ENCODE measurements around the gene PWP2.
"Not testable (repeated sequence)": the region's sequence is repeated elsewhere in the genome, so short reads cannot be mapped to it uniquely, and the experiment has no call there.

The PWP2 gene

GRCh38 chr21:44163167-44163653 is 56.0 kb downstream of the PWP2 start:
- H3K9ac ChIP-seq (ENCODE audit: insufficient read length, low read depth); H3K27me3 ChIP-seq (ENCODE audit: insufficient read depth, insufficient read length); DNase-seq (ENCODE audit: low read depth, low spot score); H3K36me3 ChIP-seq (ENCODE audit: insufficient read depth, insufficient read length, low read length); H3K4me3 ChIP-seq (ENCODE audit: insufficient read length, low read depth); H3K4me1 ChIP-seq (ENCODE audit: insufficient read depth, insufficient read length); H3K9me3 ChIP-seq (ENCODE audit: insufficient read depth, low read length): not testable (repeated sequence)

- H3K4me1 ChIP-seq (ENCODE audit: insufficient read depth, insufficient read length); H3K27me3 ChIP-seq (ENCODE audit: insufficient read depth, insufficient read length); H3K9me3 ChIP-seq (ENCODE audit: insufficient read depth, low read length); DNase-seq (ENCODE audit: low read depth, low spot score); H3K36me3 ChIP-seq (ENCODE audit: insufficient read depth, insufficient read length, low read length); H3K9ac ChIP-seq (ENCODE audit: insufficient read length, low read depth); H3K4me3 ChIP-seq (ENCODE audit: insufficient read length, low read depth): not testable (repeated sequence)
Observed at GRCh38 chr21:44165933-44166332, 58.7 kb downstream of the PWP2 start.

GRCh38 chr21:44167527-44167926 is 60.3 kb downstream of the PWP2 start:
- H3K4me3 ChIP-seq (ENCODE audit: insufficient read length, low read depth); H3K9ac ChIP-seq (ENCODE audit: insufficient read length, low read depth); H3K4me1 ChIP-seq (ENCODE audit: insufficient read depth, insufficient read length): not testable (repeated sequence)

GRCh38 chr21:44170326-44170725 is 63.1 kb downstream of the PWP2 start:
- H3K4me3 ChIP-seq (ENCODE audit: insufficient read length, low read depth); H3K9me3 ChIP-seq (ENCODE audit: insufficient read depth, low read length); H3K36me3 ChIP-seq (ENCODE audit: insufficient read depth, insufficient read length, low read length): not testable (repeated sequence)

More at GRCh38 chr21:44167527-44167926, 60.3 kb downstream of the PWP2 start:
- DNase-seq (ENCODE audit: low read depth, low spot score); H3K36me3 ChIP-seq (ENCODE audit: insufficient read depth, insufficient read length, low read length); H3K27me3 ChIP-seq (ENCODE audit: insufficient read depth, insufficient read length); H3K9me3 ChIP-seq (ENCODE audit: insufficient read depth, low read length): not testable (repeated sequence)

GRCh38 chr21:44170863-44171262 is 63.7 kb downstream of the PWP2 start:
- H3K4me3 ChIP-seq (ENCODE audit: insufficient read length, low read depth); H3K36me3 ChIP-seq (ENCODE audit: insufficient read depth, insufficient read length, low read length); H3K9ac ChIP-seq (ENCODE audit: insufficient read length, low read depth); DNase-seq (ENCODE audit: low read depth, low spot score); H3K4me1 ChIP-seq (ENCODE audit: insufficient read depth, insufficient read length); H3K9me3 ChIP-seq (ENCODE audit: insufficient read depth, low read length); H3K27me3 ChIP-seq (ENCODE audit: insufficient read depth, insufficient read length): not testable (repeated sequence)

More at GRCh38 chr21:44170326-44170725, 63.1 kb downstream of the PWP2 start:
- not testable (repeated sequence) for H3K9ac ChIP-seq (ENCODE audit: insufficient read length, low read depth); H3K4me1 ChIP-seq (ENCODE audit: insufficient read depth, insufficient read length); DNase-seq (ENCODE audit: low read depth, low spot score); H3K27me3 ChIP-seq (ENCODE audit: insufficient read depth, insufficient read length)

GRCh38 chr21:44171962-44172572 is 64.9 kb downstream of the PWP2 start:
- not testable (repeated sequence) for DNase-seq (ENCODE audit: low read depth, low spot score); H3K9ac ChIP-seq (ENCODE audit: insufficient read length, low read depth); H3K4me1 ChIP-seq (ENCODE audit: insufficient read depth, insufficient read length); H3K36me3 ChIP-seq (ENCODE audit: insufficient read depth, insufficient read length, low read length); H3K9me3 ChIP-seq (ENCODE audit: insufficient read depth, low read length); H3K4me3 ChIP-seq (ENCODE audit: insufficient read length, low read depth); H3K27me3 ChIP-seq (ENCODE audit: insufficient read depth, insufficient read length)

- not testable (repeated sequence) for H3K36me3 ChIP-seq (ENCODE audit: insufficient read depth, insufficient read length, low read length); H3K27me3 ChIP-seq (ENCODE audit: insufficient read depth, insufficient read length); H3K9me3 ChIP-seq (ENCODE audit: insufficient read depth, low read length); H3K9ac ChIP-seq (ENCODE audit: insufficient read length, low read depth); H3K4me3 ChIP-seq (ENCODE audit: insufficient read length, low read depth); H3K4me1 ChIP-seq (ENCODE audit: insufficient read depth, insufficient read length); DNase-seq (ENCODE audit: low read depth, low spot score)
Observed at GRCh38 chr21:44172741-44173140, 65.5 kb downstream of the PWP2 start.

GRCh38 chr21:44175189-44175588 is 68.0 kb downstream of the PWP2 start:
- H3K36me3 ChIP-seq (ENCODE audit: insufficient read depth, insufficient read length, low read length); H3K9ac ChIP-seq (ENCODE audit: insufficient read length, low read depth); H3K4me1 ChIP-seq (ENCODE audit: insufficient read depth, insufficient read length); H3K4me3 ChIP-seq (ENCODE audit: insufficient read length, low read depth); H3K9me3 ChIP-seq (ENCODE audit: insufficient read depth, low read length); H3K27me3 ChIP-seq (ENCODE audit: insufficient read depth, insufficient read length); DNase-seq (ENCODE audit: low read depth, low spot score): not testable (repeated sequence)

- H3K4me3 ChIP-seq (ENCODE audit: insufficient read length, low read depth); H3K9me3 ChIP-seq (ENCODE audit: insufficient read depth, low read length); H3K27me3 ChIP-seq (ENCODE audit: insufficient read depth, insufficient read length); H3K9ac ChIP-seq (ENCODE audit: insufficient read length, low read depth); DNase-seq (ENCODE audit: low read depth, low spot score); H3K36me3 ChIP-seq (ENCODE audit: insufficient read depth, insufficient read length, low read length); H3K4me1 ChIP-seq (ENCODE audit: insufficient read depth, insufficient read length): not testable (repeated sequence)
Observed at GRCh38 chr21:44176127-44176526, 68.9 kb downstream of the PWP2 start.

Data from NT2/D1 (cell line).